Frontal cortex (tissue), 4 donors: ENCODE results near the gene MEGF9. TPM values are rescaled to one million over a fixed set of nuclear protein-coding genes. Genes with fewer than 3 reads are reported as not detected.
A peak's percentile ranks its signal among the peaks of the same experiment; 100 is the strongest.

Experiments
- DNase-seq, 2 donors: peaks; one replicate each; pipeline ENCODE4 v3.0.0; 2012; ENCODE audit warnings: low spot score in 2 of 2
- FAIRE-seq: peaks from 2 replicates; lab custom pipeline; 2012; peaks lifted over from hg19 to GRCh38; lab: Jason Lieb, UNC
- total RNA-seq: library from RNA; depleted of rRNA; stranded (reverse); fragments of >200 nt; gene quantifications from one replicate; pipeline ENCODE4 v1.2.3, GENCODE V29; 2014
- donor health status: control.
- donor health status: control.
- donor health status: control.

MEGF9 gene
- total RNA-seq, 1 donor from 2014 or later = 59.5 TPM

DNA sequence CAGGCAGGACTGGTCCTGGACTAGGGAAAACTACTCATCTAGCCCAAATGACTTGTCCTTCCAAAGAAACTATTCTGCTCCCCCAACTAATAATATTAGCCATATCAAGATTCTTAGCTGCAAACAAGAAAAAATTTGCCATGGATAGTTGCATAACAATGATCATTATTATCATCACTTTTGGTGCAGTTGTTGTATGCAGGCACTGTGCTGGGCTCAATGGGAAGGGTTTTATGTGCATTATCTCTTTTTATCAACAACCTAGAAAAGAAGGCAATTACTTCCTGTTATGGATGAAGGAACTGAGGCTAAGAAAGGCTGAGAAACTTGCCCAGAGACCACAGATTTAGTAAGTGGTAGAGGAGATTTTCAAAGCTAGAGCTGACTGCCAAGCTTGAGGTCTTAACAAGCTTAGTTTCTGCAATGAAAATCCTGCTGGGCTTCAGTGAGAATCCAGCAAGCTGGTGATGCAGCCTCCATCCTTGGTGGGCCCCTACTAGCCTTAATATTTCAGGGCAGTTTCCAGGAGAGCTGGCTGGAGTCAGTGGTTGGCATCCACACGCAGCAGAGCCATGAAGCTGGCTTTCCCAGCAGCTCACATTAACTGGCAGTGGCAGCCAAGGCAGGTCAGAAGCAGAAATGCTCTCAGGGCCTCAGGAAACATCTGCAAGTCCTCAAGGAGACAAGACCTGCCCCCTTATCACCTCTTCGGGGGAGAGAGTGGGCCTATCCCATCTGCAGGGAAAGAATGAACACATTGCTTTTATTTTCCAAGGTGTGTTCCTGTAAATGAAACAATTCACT lies 20.5 kb upstream of the MEGF9 start:
- FAIRE-seq (no peak), DNase-seq (no peak)

DNA sequence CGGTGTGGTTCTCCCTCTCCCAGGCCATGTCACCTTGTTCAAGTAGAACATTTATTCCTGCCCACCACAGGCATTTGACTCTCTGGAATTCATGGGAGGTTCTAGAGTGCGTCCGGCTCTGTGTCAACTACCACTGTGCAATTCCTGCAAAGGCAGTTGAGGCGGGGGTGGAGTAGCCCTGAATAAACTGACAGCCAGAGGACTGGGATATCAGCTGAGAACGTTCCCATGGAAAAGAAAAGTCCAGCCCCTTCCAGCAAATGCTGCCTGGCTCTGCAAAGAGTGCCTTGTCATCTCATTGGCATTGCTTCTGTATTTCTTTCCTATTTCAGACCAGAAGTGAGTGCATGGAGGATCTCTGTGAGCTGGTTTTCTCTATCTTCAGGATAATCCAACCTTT lies 18.9 kb upstream of the MEGF9 start:
- no peak for FAIRE-seq
- DNase-seq = no peak

DNA sequence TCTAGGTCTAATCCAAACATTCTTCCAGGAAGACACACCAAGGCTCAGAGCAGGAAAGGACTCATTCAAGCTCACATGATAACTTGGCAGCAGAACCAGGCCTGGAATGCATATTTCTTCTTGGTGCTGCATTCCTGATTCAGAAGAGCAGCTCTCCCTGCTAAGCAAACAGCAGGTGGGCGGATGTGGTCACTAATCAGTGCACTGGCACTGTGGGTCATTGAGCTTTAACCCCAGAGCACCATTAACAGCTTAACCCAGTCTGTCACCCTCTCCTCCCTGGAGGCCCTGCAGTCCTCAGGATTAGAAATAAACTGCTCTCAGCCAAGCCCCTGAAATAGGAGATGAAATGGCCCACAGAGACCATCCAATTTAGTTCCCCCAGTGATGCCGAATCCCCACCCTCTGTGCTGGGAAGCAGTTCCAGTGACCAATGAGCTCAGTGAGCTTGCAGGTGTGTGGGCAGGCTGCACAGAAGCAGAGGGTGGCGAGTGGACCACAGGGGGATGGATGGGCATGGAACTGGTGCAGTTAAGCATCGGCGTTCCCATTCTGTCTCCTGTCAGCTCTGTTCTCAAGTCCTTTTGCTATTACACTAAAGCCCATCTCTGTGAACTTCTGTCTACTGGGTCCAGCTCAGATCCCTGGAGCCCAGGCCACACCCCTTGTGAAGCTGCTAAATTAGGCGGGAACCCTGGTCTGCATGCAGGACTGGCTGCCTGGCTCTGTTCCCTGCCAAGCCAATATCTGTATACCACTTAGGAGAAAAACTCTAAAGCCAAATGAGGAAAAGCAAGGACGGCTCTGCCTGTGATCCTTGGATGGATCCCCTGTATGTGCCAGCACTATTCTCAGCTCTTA lies 16.6 kb upstream of the MEGF9 start:
- no peak for FAIRE-seq
- DNase-seq = no peak

DNA sequence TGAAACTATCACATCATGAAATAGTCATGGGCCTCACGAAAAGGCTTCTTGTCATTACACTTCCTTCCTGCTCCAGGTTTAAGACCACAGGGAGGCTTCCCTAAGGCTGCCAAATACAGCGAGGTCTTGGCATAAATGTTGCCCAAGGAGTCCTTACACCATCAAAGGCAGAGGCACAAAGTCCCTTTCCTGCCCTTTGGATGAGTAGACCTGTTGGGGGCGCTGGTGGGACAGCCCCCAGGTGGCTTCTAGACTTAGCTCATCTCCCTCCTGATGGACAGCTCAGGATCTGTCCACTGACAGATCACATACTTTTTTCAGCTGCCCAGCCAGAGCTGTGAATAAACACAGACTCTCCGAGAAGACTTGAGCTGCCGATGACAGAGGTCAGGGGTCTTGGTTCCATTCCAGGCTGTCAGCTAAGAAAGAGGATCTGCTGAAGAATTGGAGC lies 15.5 kb upstream of the MEGF9 start:
- DNase-seq = no peak

DNA sequence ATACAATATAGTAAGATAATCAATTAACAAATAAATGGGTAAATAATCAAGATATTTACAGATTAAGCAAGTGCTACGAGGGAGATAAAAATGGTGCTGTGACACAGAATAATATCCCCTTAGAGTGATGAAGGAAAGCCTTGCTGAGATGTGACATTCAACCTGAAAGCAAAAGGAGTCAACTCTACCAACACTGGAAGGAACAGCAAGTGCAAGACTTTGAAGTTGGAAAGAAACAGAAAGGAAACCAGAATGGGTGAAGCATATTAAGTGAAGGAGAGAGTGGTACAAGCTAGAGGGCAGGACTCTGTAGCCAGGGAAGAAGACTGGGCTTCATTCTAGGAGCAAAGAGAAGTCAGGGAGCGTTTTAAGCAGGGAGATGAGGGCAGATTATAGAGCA lies 12.2 kb upstream of the MEGF9 start:
- FAIRE-seq (no peak), DNase-seq (no peak)

More for the DNA sequence above, 15.5 kb upstream of the MEGF9 start:
- FAIRE-seq = no peak

DNA sequence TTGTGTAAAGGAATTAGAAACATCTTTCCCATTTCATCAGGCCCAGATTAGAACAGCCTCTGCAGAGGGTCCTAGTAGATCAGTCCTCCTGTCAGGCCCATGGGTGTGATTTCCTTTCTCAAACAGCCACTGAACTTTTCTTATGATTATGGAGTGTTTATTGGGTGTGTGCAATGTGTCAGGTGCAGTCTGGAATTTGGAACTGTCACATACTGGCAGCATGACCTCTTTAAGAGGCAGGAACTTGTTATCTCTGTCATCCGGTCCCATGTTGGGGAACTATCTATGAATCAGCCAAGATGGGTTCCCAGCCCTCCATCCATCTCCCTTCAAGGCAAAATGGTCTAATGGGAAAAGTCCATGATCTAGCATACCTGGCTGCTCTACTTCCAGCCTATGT lies 11.6 kb upstream of the MEGF9 start:
- no peak for DNase-seq
- no peak for FAIRE-seq

DNA sequence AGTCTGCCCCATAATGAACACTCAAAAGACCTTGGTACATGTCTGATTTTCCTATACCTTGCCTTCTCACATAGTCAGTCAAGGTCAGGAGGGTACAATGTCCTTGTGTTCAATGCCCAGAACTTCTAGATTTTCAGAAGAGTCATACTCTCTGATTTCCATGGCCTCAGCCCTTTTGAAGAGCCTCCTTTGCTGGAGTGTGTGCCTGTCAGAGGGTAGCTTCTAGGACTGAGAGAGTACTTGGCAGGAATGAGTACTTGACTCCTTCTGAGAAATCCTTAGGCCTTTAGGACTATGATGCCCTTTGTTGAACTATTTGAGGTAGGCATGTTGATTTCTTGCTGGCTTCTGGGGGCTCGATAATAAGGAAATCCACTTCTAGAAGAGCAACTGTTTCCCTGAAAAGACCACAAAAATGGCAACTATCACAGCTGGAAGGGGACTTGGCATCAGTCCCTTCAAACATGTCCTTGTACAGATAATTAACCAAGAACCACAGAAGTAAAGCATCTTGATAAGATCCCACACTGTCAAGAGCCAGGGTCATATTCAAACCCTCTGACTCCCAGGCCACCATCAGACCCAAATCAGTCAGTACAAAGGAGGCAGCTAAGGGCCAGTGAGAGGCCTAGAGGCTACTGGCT lies 10.6 kb upstream of the MEGF9 start:
- no peak for FAIRE-seq
- no peak for DNase-seq

DNA sequence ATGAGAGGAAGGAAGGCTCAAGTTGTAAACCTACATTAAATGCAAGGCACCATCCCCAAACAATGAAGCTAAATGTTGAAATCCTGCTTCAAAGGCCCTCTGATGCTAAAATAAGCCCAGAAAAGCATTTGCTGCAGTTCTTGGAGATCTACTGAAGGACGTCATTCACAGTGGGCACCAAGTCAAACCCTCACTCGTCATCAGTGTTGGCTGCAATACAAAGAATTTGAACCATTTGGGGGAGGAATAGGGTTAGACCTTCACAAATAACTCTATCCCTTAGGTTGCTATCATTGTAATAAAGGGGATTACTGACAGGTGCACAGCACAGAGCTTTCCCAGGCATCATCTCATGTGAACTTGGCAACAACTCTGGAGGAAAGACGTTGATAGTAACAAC lies 9.3 kb upstream of the MEGF9 start:
- DNase-seq = no peak
- no peak for FAIRE-seq

DNA sequence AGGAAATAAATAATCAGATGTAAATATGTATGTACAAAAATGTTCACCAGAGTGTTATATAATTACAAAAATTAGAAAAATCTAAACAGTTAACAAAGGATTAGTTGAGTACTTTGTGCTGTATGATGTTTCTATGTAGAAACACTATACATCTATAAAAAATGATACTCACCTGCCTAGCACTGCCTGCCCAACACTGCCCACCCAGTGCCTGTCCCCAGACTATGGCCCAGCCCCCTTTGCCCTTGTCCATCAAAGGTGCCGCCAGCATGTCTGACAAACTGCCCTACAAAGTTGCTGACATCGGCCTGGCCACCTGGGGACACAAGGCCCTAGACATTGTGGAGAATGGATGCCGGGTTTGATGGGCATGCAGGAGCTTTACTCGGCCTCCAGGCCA lies 6.1 kb upstream of the MEGF9 start:
- DNase-seq (no peak), FAIRE-seq (no peak)

DNA sequence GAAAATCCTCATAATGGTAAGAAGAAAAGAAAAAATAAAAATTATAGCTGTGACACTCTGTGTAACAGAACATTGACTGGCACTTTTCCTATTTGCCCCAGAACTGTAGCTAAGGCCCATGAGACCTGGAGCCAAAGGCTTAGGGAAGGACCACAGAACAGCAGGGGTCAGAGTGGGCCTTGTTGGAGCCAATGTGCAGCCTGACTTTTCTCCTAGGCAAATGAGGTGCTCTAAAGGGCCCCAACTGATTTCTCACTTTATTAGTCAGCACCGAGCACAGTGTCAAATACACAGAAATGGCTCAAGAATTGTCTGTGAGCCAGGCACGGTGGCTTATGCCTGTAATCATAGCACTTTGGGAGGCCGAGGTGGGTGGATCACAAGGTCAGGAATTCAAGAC lies 4.0 kb upstream of the MEGF9 start:
- DNase-seq (no peak), FAIRE-seq (no peak)

DNA sequence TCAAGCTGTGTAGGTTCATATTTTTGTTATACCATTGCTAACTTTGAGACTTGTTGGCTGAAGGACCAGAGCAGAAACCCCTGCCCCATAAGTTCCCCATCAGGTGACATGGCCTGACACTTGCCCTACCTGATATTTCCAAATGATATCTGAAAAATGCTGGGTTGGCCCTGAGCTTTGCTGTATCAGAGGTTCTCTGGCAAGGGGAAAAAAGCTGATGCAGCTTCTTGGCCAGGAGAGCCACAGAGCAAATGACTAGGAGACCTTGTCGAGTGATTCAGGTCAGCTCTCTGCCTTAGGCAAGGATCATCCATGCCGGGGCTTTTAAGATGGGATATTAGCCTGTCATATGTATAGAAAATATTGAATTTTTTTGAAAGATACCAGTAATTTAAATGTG lies 2.9 kb upstream of the MEGF9 start:
- FAIRE-seq (no peak), DNase-seq (no peak)

DNA sequence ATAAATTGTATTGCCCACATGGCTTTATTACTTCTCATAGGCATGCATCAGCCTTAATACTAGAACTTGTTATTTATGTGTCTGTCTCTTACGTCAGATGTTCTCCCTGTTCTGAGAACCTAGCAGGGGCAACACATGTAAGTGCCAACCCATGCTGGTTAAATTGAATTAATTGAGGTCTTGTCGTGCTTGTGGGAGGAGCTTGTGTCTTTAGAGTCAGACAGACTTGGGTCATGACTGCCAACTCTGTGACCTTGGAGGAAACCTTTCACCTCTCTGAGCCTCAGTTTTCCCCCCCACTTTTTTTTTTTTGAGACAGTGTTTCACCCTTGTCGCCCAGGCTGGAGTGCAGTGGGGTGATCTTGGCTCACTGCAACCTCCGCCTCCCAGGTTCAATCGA lies 2.2 kb upstream of the MEGF9 start:
- no peak for FAIRE-seq
- DNase-seq = no peak

DNA sequence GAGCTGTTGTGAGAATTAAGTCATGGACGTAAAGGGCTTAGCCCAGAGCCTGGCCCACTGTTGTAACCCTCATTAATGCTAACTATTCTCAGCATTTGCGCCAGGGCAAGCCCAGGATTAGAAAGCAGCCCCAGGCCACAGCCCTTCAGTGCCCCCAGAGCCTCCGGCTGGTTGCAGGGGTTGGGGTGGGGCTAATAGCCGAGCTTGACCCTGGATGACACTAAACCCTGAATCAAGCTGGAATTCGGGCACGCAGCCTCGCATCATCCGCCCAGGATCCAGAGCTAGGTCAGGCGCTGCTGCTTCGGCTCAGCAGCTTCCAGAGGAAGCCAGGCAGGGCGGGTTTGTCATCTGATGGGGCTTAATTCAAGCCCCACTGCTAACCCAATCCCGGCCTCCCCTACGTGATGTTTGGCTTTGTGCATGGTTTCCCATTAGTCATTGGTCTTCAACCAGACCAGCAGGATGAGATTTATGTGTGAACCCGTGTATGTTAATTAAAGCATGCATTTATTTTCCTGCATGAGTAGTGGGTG lies 1.2 kb upstream of the MEGF9 start:
- DNase-seq (no peak), FAIRE-seq (no peak)

DNA sequence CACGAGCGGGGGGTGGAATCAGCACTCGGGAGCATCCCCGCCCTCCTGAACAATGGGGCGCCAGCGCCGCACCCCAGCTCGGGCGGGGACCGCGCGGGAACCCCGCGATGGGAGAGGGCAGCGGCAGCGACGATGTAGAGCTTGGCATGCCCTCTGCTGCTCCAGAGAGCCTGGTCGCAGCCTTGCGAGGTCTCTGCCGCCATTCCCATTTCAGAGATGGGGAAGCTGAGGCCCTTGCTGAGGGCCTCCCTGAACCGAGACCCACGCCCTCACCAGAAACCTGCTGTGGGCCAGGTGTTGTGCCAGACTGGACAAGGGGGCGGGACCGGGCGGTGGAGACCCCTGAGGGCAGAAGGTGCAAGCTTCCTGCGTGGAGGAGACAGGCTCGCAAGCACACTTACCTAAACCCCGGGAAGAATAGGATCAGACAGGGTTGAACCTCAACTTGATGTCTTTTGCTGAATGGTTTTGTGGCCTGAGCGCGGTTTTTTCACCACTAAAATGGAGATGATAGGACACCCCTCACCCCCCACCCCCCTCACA lies 647 bp upstream of the MEGF9 start:
- FAIRE-seq (no peak), DNase-seq (no peak)

DNA sequence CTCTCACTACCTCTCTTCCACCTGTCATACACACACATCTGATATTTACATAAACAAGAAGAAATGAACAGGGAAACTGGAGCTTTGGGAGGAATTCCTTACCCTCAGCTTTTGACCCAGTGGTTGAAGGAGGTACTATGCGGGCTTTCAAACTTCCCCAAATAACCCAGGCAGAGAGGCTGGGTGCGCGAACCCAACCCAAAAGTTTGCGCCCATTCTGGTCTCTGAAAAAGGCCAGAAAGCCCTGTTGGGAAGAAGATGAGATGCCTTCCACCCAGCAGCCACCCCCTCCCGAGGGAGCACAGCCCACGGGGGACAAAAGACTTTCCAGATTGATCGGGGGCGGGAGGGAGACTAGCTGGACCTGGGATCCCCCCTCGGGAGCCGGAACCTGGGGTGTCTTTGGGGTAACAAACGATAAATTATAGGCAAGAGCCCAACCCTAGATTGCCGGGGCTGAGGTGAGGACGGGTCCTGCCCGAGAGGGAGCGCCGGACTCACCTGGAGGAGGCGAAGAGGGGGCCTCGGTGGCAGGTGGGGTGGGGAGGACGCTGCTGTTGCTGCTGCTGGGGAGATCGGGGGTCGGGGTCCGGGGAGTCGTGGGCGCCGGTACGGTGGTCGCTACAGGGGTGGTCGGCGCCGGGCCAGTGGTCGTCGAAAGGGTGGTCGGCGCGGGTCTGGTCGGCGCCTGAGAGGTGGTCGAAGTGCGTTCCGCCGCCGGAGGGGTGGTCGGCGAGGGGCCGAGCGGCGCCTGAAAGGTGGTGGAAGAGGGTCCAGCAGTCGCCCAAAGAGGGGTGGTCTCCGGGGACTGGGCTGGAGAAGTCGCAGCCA lies 798 bp downstream of the MEGF9 start:
- DNase-seq (peak in 1 of 2 donors; percentile 45), FAIRE-seq (no peak)

DNA sequence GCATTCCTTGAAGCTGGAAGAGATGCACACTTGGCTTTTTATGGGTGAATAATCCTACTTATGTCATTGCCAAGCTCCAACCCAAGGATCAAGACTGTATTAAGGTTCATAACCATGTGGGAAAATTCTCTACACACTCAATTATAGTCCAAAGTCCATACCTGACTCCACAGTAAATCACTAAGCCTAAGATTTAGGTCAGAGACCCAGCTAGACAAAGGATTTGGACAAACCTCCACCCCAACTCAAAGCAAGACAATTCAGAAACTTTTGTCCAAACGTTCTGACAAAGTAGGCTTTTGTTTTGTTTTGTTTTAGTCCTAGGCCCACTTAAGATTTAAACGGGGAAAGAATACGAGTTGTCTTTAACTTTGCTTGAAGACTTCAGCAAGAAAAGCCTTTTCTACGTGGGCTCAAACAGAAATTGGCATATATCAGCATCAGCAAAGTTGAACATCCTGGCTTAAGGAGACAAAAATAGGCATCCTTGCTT lies 1.7 kb downstream of the MEGF9 start:
- FAIRE-seq = no peak
- DNase-seq = no peak

DNA sequence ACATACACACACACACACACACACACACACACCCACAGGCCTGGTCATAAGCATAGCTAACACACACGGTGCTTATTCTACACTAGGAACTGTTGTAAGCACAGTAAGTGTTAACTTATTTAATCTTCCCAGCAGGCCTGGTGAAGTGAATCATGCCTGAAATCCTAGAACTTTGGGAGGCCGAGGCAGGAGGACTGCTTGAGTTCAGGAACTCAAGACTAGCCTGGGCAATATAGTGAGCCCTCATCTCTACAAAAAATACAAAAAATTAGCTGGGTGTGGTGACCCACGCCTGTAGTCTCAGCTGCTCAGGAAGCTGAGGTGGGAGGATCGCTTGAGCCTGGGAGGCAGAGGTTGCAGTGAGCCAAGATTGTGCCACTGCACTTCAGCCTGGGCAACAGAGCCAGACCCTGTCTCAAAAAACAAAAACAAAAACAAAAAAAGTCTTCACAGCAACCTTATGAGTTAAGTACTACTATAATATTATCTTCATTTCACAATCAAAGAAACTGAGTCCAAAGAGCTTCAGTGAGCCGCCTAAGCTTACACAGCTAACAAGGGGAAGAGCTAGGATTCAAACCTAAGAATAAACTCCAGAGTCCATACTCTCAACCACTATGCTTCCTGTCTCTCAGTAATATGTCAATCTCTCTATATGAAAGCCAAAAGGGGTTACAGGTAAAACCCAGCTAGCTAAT lies 2.3 kb downstream of the MEGF9 start:
- no peak for FAIRE-seq

DNA sequence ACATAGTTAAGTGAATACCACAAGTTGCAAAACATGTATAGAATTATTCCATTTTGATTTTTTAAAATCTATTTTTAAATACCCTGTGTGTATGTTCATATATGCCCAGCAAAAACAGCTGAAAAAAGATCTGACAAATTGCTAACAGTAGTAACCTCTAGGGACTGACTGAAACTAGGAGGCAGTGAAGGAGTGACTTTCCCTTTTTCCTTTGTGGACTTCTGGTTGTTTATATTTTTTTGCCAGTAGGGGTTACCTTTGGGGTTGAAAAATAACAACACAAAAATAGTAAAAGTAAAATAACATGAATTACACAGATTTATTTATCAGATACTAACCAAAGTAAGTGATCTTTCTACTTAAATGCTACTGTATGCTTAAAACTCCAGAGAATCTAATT lies 2.9 kb downstream of the MEGF9 start:
- DNase-seq (no peak), FAIRE-seq (no peak)

More for the DNA sequence above, 2.3 kb downstream of the MEGF9 start:
- DNase-seq = no peak
